ENCODE measurements around the gene STARD3.

STARD3 gene

GRCh38 chr17:39639043-39639442, 2.1 kb downstream of the STARD3 start:
- DNase-seq = no peak

- no peak for DNase-seq
Measured at GRCh38 chr17:39639566-39640458, 2.9 kb downstream of the STARD3 start.

- DNase-seq = no peak
Measured at GRCh38 chr17:39640591-39641031, 3.7 kb downstream of the STARD3 start.

GRCh38 chr17:39641097-39641496, 4.2 kb downstream of the STARD3 start:
- DNase-seq = no peak

GRCh38 chr17:39641883-39642282, 4.9 kb downstream of the STARD3 start:
- DNase-seq = no peak

- DNase-seq = no peak
Measured at GRCh38 chr17:39642291-39643074, 5.5 kb downstream of the STARD3 start.

GRCh38 chr17:39643271-39643670, 6.3 kb downstream of the STARD3 start:
- DNase-seq = no peak

GRCh38 chr17:39647256-39647655, 10.3 kb downstream of the STARD3 start:
- DNase-seq = no peak

GRCh38 chr17:39648616-39649366, 11.8 kb downstream of the STARD3 start:
- DNase-seq = no peak

GRCh38 chr17:39650121-39650579, 13.2 kb downstream of the STARD3 start:
- no peak for DNase-seq

- DNase-seq = no peak
Measured at GRCh38 chr17:39651923-39652586, 15.1 kb downstream of the STARD3 start.

- no peak for DNase-seq
Measured at GRCh38 chr17:39652587-39653315, 15.8 kb downstream of the STARD3 start.

- no peak for DNase-seq
Measured at GRCh38 chr17:39653316-39653661, 16.3 kb downstream of the STARD3 start.

- DNase-seq = peak; percentile 20 to 39
Measured at GRCh38 chr17:39653662-39654331, 16.9 kb downstream of the STARD3 start.

- no peak for DNase-seq
Measured at GRCh38 chr17:39655105-39655504, 18.2 kb downstream of the STARD3 start.

- DNase-seq = no peak
Measured at GRCh38 chr17:39658346-39658745, 21.4 kb downstream of the STARD3 start.

- DNase-seq = no peak
Measured at GRCh38 chr17:39658760-39659159, 21.8 kb downstream of the STARD3 start.

- DNase-seq = no peak
Measured at GRCh38 chr17:39659279-39660010, 22.5 kb downstream of the STARD3 start.

GRCh38 chr17:39660011-39660360, 23.0 kb downstream of the STARD3 start:
- no peak for DNase-seq

All from NCI-H524 (cell line).